Right lobe of liver (tissue), 6 donors: ENCODE measurements around the gene DIO2. TPM values are rescaled to one million over a fixed set of nuclear protein-coding genes. Genes with fewer than 3 reads are reported as not detected.

Experiments
- ATAC-seq, 4 donors: fragments of 200-7000 bp; cut with Tn5 transposase; one replicate each; pipeline ENCODE4 v1.9.1; 2020; ENCODE audit warnings: mild to moderate bottlenecking in 4 of 4, moderate library complexity in 4 of 4
- DNase-seq, 3 donors: peaks; one replicate each; pipeline ENCODE4 v3.0.0-alpha.2; 2020
- H3K27ac ChIP-seq, 3 donors: fragments of 200-600 bp; one replicate each; pipeline ENCODE4 v1.8.0; 2022
- H3K27me3 ChIP-seq, 2 donors: fragments of 200-600 bp; one replicate each; pipeline ENCODE4 v1.8.0; 2022
- H3K36me3 ChIP-seq, 4 donors: fragments of 200-600 bp; sonication (generic) in 1 of 4; one replicate each; pipeline versions ENCODE4 v1.5.1 to v1.8.0; 2017 to 2022; ENCODE audit warnings: control low read depth in 1 of 4
- H3K4me1 ChIP-seq, 4 donors: fragments of 200-600 bp; sonication (generic) in 1 of 4; one replicate each; pipeline versions ENCODE4 v1.5.1 to v1.8.0; 2017 to 2022; ENCODE audit warnings: control low read depth in 1 of 4
- H3K4me3 ChIP-seq, 3 donors: fragments of 200-600 bp; one replicate each; pipeline ENCODE4 v1.8.0; 2022
- H3K9me3 ChIP-seq, 4 donors: fragments of 200-600 bp; sonication (generic) in 1 of 4; one replicate each; pipeline versions ENCODE4 v1.5.1 to v1.8.0; 2017 to 2022; ENCODE audit warnings: control low read depth in 1 of 4
- CTCF ChIP-seq, 4 donors: fragments of 200-600 bp in 3 of 4; fragments of 450-650 bp in 1 of 4; IDR thresholded peaks; one replicate each; pipeline versions ENCODE4 v1.5.1 to v1.8.0; 2016 to 2022; ENCODE audit warnings: antibody characterized with exemption in 4 of 4, mild to moderate bottlenecking in 2 of 4
- POLR2A ChIP-seq: fragments of 450-650 bp; IDR thresholded peaks from one replicate; pipeline ENCODE4 v1.6.1; 2017; ENCODE audit warnings: antibody characterized with exemption, mild to moderate bottlenecking
- WGBS: methylation state at CpG from one replicate; pipeline ENCODE4 v1.1.6; 2018; ENCODE audit warnings: low coverage, low lambda C conversion rate; ENCODE audit not compliant: insufficient coverage; ENCODE audit errors: missing lambda C conversion rate; 5-methylcytosine and 5-hydroxymethylcytosine counted together
- intact Hi-C, 2 donors: fragments of 100-400 bp; cut with DNase I; formaldehyde crosslinking; loops; one replicate each; pipeline versions ENCODE4 v1.11.2 to v1.14.1; 2022
- total RNA-seq, 6 experiments: library from RNA; depleted of rRNA in 2 of 6; stranded (reverse); fragments of >200 nt in 2 of 6; fragmentation: NEBNext Ultra II Directional in 3 of 6; extraction: Animal tissue kit (Norgen Biotek cat#: 25700) in 3 of 6; gene quantifications; one replicate each; pipeline versions ENCODE4 v1.1.0 to v1.2.4, GENCODE V29; 2016 to 2023
- donor health status: DM: no; HTN: yes; CAD: no.
- donor health status: DM: no; HTN: no; CAD: no.
- donor health status: DM: no; HTN: no; CAD: no.
- donor health status: DM: no; HTN: yes; CAD: no.
- donor health status: DM: no; HTN: yes; CAD: no.

Gene DIO2
- total RNA-seq, 6 experiments from 2014 or later: 0.02 to 0.33 TPM; not detected in 4

- TF ChIP-seq CTCF (IDR thresholded peaks at IDR 0.05) (no peak), POLR2A (no peak)
- Histone ChIP-seq H3K4me1 (no peaks in the 10 kb centered on the region), H3K27me3 (no peaks in the 10 kb centered on the region), H3K4me3 (no peak overlapping the region), H3K9me3 (no peaks in the 10 kb centered on the region), H3K27ac (no peak overlapping the region), H3K36me3 (no peaks in the 10 kb centered on the region)
- DNase-seq (no peak), ATAC-seq (no peak)
- intact Hi-C loops: no loop called here
- 0% methylated on average over 1 of the region's 1 CpG for WGBS
Observed at GRCh38 chr14:80208461-80208860, 2.8 kb downstream of the DIO2 start.

- intact Hi-C loops: no loop called here
Observed at GRCh38 chr14:80206351-80207080, 4.8 kb downstream of the DIO2 start.

GRCh38 chr14:80202888-80203562 lies 8.3 kb downstream of the DIO2 start:
- 54% methylated on average over 7 of the region's 9 CpGs for WGBS
- Histone ChIP-seq H3K27ac (no peak overlapping the region), H3K4me1 (no peaks in the 10 kb centered on the region), H3K4me3 (no peak overlapping the region), H3K9me3 (peaks cover 0 to 4% (median 0%) of the 10 kb centered on the region in 4 donors), H3K36me3 (no peaks in the 10 kb centered on the region), H3K27me3 (no peaks in the 10 kb centered on the region)
- ATAC-seq (no peak), DNase-seq (peak in 1 of 3 donors; percentile 49)
- intact Hi-C loops: no loop called here
- TF ChIP-seq POLR2A: no peak
- TF ChIP-seq CTCF (IDR thresholded peaks at IDR 0.05): peak in 2 of 4 donors; percentile 10 to 31

More at GRCh38 chr14:80206351-80207080, 4.8 kb downstream of the DIO2 start:
- Histone ChIP-seq H3K36me3 (no peaks in the 10 kb centered on the region), H3K4me3 (no peak overlapping the region), H3K9me3 (no peaks in the 10 kb centered on the region), H3K4me1 (no peaks in the 10 kb centered on the region), H3K27me3 (no peaks in the 10 kb centered on the region), H3K27ac (no peak overlapping the region)
- ATAC-seq: no peak
- DNase-seq: no peak
- WGBS: 55% methylated on average over 8 of the region's 8 CpGs
- no peak for TF ChIP-seq CTCF (IDR thresholded peaks at IDR 0.05)
- TF ChIP-seq POLR2A: no peak

GRCh38 chr14:80200093-80200492 lies 11.2 kb downstream of the DIO2 start:
- Histone ChIP-seq H3K4me1 (no peaks in the 10 kb centered on the region), H3K36me3 (no peaks in the 10 kb centered on the region), H3K4me3 (no peak overlapping the region), H3K27me3 (no peaks in the 10 kb centered on the region), H3K9me3 (peaks cover 0 to 4% (median 0%) of the 10 kb centered on the region in 4 donors), H3K27ac (no peak overlapping the region)
- intact Hi-C loops: no loop called here
- TF ChIP-seq POLR2A: no peak
- no peak for TF ChIP-seq CTCF (IDR thresholded peaks at IDR 0.05)
- no peak for ATAC-seq
- WGBS: 62% methylated on average over 4 of the region's 4 CpGs
- DNase-seq: no peak
